Thoracic aorta (tissue), 2 donors: ENCODE results near the gene RAB39A. TPM values are rescaled to one million over a fixed set of nuclear protein-coding genes. Genes with fewer than 3 reads are reported as not detected.

Experiments
- ATAC-seq: fragments of 150-250 bp; one replicate; pipeline ENCODE4 v1.8.0; 2017; ENCODE audit warnings: low read depth; ENCODE audit not compliant: insufficient number of reproducible peaks, low FRiP score
- DNase-seq: peaks from one replicate; pipeline ENCODE4 v3.0.0-alpha.2; 2020; ENCODE audit warnings: low spot score
- H3K27ac ChIP-seq, 2 donors: fragments of 200-600 bp; sonication (generic); 1 replicate in 1 of 2; 2 replicates in 1 of 2; pipeline ENCODE4 v1.5.1; 2016; ENCODE audit warnings: mild to moderate bottlenecking in 2 of 2, moderate library complexity in 2 of 2
- H3K27me3 ChIP-seq: fragments of 200-600 bp; sonication (generic); replicated peaks from 2 replicates; pipeline ENCODE4 v1.6.0; 2016; ENCODE audit warnings: mild to moderate bottlenecking; ENCODE audit not compliant: insufficient read depth
- H3K36me3 ChIP-seq: fragments of 200-600 bp; sonication (generic); one replicate; pipeline ENCODE4 v1.5.1; 2016
- H3K4me1 ChIP-seq, 2 donors: fragments of 200-600 bp; sonication (generic); 1 replicate in 1 of 2; 2 replicates in 1 of 2; pipeline versions ENCODE4 v1.5.1 to v1.6.0; 2016; ENCODE audit warnings: low read depth in 2 of 2, mild to moderate bottlenecking in 1 of 2; ENCODE audit not compliant: control insufficient read depth in 1 of 2
- H3K4me3 ChIP-seq: fragments of 200-600 bp; sonication (generic); 2 replicates; pipeline ENCODE4 v1.5.1; 2016; ENCODE audit warnings: mild to moderate bottlenecking
- H3K9me3 ChIP-seq: fragments of 200-600 bp; sonication (generic); 2 replicates; pipeline ENCODE4 v1.5.1; 2016
- total RNA-seq, 2 donors: library from RNA; depleted of rRNA; stranded (reverse); fragments of >200 nt; gene quantifications; one replicate each; pipeline versions ENCODE4 v1.1.0 to v1.2.3, GENCODE V29; 2016
- TF ChIP-seq, protein P1 (sequence below): fragments of 200-600 bp; sonication (generic); IDR thresholded peaks from one replicate; pipeline ENCODE4 v1.5.1; 2019; ENCODE audit warnings: antibody characterized with exemption

Gene RAB39A
- total RNA-seq, 2 donors from 2014 or later = 1.2 to 5.4 TPM

DNA sequence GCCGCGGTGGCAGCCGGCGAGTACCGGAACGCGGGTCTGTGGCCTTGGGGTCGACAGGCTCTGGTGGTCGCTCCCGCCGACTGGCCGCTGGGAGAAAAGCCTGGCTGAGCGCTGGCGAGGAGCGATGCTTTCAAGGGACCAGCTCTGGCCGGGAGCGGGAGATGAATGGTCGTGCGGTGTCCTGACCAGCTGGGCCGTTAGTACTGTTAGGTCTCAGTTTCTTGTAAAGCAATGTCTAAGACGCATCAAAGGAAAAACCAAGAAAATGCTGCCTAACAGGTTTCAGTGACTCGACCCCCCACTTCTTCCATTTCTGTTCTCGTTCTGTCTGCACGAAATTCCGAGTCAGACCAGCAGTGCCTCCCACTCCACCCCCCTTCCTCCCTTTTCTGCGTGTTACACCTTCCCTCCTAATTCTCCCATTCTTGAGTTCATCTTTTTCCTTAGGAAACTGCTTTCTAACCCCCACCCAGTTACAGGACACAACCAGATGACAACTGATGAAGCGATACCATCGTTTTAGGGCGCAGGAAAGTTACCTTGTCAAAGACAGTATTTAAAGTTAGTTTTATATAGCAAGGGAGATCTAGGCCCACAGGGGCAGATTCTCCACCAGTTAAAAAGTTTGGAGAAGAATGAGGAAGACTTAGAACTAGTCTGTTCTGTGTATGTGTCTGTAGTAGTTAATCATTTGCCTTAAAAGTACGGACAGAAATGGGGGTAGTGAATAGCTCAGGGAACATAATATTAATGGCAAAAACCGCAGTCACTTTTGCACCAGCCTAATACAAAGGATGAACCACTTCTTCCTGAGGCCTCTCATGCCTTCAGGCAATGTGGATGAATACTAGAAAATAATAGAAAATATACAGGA is 81.5 kb downstream of the RAB39A start:
- Histone ChIP-seq H3K36me3 (no peaks in the 10 kb centered on the region), H3K27ac (peak overlapping the region; percentile 89 to 97), H3K27me3 (no peaks in the 10 kb centered on the region), H3K4me1 (peaks cover 34 to 43% of the 10 kb centered on the region in 2 donors), H3K9me3 (no peaks in the 10 kb centered on the region), H3K4me3 (peak overlapping the region; percentile 95)
- DNase-seq (no peak), ATAC-seq (no peak)
- TF ChIP-seq, protein P1, sequence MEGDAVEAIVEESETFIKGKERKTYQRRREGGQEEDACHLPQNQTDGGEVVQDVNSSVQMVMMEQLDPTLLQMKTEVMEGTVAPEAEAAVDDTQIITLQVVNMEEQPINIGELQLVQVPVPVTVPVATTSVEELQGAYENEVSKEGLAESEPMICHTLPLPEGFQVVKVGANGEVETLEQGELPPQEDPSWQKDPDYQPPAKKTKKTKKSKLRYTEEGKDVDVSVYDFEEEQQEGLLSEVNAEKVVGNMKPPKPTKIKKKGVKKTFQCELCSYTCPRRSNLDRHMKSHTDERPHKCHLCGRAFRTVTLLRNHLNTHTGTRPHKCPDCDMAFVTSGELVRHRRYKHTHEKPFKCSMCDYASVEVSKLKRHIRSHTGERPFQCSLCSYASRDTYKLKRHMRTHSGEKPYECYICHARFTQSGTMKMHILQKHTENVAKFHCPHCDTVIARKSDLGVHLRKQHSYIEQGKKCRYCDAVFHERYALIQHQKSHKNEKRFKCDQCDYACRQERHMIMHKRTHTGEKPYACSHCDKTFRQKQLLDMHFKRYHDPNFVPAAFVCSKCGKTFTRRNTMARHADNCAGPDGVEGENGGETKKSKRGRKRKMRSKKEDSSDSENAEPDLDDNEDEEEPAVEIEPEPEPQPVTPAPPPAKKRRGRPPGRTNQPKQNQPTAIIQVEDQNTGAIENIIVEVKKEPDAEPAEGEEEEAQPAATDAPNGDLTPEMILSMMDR = no peak

GRCh38 chr11:108012139-108012725 is 84.0 kb downstream of the RAB39A start:
- Histone ChIP-seq H3K4me3 (no peak overlapping the region), H3K27me3 (no peaks in the 10 kb centered on the region), H3K9me3 (no peaks in the 10 kb centered on the region), H3K27ac (no peak overlapping the region), H3K36me3 (no peaks in the 10 kb centered on the region), H3K4me1 (peaks cover 34 to 51% of the 10 kb centered on the region in 2 donors)
- no peak for DNase-seq
- ATAC-seq = no peak
- TF ChIP-seq, protein P1 = no peak

Other genes starting within 250 kb of the RAB39A start
- gene SLN, start 216.4 kb upstream of the RAB39A start, total RNA-seq = 1 to 10 TPM in 1 of 2 donors, not detected in 1; 1.2 TPM
- gene SLC35F2, start 69.7 kb upstream of the RAB39A start, total RNA-seq = 10 to 100 TPM; 10.0 to 13.5 TPM
- 10 to 100 TPM; 22.7 to 27.0 TPM for gene CUL5, start 80.5 kb downstream of the RAB39A start, total RNA-seq
- 100 to 1,000 TPM; 101 to 141 TPM for gene ACAT1, start 193.1 kb downstream of the RAB39A start, total RNA-seq